Raji (cell line): Measurements from ENCODE around the gene INF2.
A peak's percentile ranks its signal among the peaks of the same experiment; 100 is the strongest.

ENCODE experiments used
- POLR2A ChIP-seq: IDR thresholded peaks from 2 replicates; pipeline ENCODE4 v1.6.1; 2011; ENCODE audit warnings: low read depth, low read length, control low read depth; ENCODE audit not compliant: insufficient read depth

Gene INF2

DNA sequence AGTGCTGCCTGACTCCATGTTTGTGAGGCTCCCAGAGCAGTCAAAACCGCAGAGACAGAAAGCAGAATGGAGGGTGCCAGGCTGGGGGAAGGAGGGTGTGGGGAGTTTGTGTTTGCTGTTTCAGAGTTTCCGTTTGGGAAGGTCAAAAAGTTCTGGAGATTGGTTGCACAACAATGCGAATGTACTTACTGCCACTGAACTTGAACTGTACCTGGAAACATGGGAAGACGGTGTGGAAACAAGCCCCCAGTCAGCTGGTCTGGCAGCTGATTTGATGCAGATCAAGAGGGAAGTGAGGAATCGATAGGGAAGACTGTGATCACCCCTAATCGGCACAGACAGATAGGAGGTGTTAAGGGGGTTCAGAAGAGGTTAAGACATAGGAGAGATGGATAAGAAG, 35.3 kb upstream of the INF2 start:
- TF ChIP-seq POLR2A = no peak

DNA sequence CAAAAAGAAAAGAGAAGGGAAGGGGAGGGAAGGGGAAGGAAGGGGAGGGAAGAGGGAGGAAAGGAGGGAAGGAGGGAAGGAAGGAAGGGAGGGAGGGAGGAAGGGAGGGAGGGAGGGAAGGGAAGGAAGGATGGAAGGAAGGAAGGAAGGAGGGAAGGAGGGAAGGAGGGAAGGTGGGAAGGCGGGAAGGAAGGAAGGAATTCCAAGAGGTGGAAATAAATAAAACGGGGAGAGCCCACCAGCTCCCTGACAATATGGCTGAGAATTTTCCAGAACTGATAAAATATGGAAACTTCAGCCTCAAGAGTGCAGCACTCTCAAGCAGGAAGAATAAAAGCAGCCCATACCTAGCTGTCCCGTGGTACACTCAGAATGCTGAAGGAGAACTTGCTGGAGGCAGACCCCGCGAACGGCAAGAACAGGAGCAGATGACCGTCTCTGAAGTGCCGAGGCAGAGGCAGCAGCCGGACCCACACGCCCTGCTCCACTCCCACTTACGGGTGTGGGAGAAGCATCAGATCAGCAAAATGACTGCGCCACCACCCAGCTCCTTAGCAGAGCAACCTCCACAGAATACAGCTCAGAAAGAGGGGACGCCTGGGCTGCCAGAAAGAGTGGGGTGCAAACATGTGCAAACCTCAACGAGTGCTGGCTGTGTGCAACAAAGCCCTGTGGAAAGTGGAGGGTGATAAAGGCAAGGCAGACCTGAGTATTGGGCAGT, 34.1 kb upstream of the INF2 start:
- no peak for TF ChIP-seq POLR2A

DNA sequence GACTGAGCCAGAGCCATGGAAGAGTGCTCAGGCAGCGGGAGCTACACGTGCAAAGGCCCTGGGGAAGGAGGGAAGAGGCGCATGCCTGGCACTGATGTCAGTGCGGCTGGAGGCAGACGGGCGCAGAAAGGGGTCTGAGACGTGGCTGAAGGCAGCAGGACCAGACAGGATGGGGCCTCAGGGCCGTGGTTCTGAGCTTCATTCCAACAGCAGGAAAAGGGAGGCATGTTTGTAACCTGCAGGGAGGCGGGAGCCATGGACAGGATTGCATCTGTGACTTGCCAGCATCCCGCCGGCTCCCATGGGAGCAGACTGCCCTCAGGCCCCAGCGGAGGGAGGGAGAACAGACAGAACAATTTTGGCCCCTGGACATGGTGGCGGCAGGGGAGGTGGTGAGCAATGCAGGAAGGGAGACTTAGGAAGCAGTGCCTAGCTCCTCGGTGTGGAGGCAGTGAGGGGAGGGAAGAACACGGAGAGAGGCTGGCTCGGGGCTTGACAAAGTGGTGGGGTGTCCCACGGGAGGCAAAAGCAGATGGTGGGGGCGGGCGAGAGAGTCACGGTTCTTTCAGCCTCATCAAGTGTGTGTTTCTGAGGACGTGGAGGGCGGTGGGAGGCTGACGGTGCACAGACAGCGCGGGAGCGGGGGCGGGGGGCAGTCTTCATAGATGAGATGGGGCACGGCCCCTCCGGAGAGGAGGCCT, 33.3 kb upstream of the INF2 start:
- no peak for TF ChIP-seq POLR2A

- peak; percentile 48 for TF ChIP-seq POLR2A
These were observed 32.3 kb upstream of the INF2 start for GRCh38 chr14:104657101-104657524.

DNA sequence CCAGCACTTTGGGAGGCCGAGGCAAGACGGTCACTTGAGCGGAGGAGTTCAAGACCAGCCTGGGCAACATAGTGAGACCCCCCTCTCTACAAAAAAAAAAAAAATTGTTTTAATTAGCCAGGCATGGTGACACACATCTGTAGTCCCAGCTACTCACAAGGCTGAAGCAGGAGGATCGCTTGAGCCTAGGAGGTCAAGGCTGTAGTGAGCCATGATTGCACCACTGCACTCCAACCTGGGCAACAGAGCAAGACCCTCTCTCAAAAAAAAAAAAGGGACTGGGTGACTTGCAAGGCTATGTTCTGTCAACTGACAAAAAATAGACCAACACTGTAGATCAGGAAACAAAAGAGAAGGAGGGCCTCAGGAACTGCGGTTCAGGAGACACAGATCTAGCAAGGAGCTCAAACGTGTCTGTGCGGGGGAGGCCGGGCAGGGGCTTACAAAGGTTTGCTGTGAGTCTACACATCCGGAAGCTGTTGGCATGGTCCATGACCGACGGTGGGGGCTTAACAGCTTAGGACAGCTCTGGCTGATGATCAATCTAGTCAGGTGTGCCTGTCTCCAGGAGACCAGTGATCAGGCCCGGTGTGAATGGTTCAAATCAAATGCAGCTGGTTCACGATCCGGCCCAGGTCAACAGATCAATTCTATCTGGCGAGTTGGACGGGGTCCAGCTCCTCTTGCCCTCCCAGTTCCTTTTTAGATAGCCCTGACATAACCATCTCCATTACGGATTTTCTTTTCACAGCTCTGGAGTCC, 31.7 kb upstream of the INF2 start:
- peak; percentile 17; the same call in 1 of the 2 replicates for TF ChIP-seq POLR2A

DNA sequence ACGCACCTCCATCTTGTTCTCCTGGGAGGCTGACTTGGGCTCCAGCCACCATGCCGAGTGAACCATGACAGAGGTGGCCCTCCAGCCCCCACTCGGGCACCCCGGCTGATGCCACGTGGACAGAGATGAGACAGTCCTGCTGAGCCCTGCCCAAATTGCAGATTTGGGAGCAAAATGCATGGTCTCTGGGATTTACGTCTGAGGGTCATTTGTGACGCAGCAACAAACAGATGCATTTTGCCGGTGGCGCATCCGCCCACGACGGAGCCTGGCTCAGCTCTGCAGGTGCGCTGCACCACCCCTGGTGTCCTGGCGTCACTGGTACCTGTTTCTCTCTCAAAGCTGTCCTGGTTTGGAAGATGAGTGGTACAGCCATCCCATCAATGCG, 31.1 kb upstream of the INF2 start:
- TF ChIP-seq POLR2A = no peak

GRCh38 chr14:104659146-104659545, 30.3 kb upstream of the INF2 start:
- no peak for TF ChIP-seq POLR2A

- no peak; the same call in 1 of the 2 replicates for TF ChIP-seq POLR2A
These were observed 29.5 kb upstream of the INF2 start for GRCh38 chr14:104659764-104660523.

- no peak; the same call in 1 of the 2 replicates for TF ChIP-seq POLR2A
These were observed 28.8 kb upstream of the INF2 start for GRCh38 chr14:104660597-104660996.

- TF ChIP-seq POLR2A = no peak
These were observed 28.3 kb upstream of the INF2 start for GRCh38 chr14:104661086-104661485.

GRCh38 chr14:104664107-104664506, 25.3 kb upstream of the INF2 start:
- no peak for TF ChIP-seq POLR2A

DNA sequence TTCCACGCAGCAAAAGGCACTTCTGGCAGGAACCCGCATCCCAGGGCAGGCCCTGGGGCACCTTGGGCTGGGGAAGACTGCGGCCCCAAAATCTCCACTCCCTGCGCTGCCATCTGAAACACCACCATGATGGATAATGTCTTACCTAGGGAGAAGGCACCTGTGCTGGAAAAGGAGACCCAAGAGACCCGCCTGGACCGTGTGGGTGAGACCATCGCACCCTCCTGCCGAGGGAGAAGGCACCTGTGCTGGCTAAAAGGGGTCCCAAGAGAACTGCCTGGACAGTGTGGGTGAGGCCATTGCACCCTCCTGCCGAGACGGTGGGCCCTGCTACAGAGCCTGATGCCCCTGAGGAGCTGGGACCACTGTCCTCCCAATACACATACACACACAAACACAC, 24.8 kb upstream of the INF2 start:
- no peak for TF ChIP-seq POLR2A

DNA sequence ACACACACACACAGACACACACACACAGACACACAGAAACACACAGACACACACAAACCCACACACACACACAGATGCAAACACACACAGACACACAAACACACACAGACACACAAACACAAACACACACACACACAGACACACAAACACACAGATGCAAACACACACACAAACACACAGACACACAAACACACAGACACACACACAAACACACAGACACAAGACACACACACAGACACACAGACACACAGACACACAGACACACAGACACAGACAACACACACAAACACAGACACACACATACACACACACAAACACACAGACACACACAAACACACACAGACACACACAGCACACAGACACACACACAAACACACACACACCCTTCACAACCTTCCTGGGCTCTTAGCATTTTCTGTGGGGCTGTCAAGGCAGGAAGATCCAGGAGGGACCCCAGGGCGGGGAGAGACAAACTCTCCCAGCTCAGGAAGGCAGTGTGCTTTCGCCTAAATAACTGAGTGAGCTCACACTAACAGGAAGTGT, 24.2 kb upstream of the INF2 start:
- no peak for TF ChIP-seq POLR2A

DNA sequence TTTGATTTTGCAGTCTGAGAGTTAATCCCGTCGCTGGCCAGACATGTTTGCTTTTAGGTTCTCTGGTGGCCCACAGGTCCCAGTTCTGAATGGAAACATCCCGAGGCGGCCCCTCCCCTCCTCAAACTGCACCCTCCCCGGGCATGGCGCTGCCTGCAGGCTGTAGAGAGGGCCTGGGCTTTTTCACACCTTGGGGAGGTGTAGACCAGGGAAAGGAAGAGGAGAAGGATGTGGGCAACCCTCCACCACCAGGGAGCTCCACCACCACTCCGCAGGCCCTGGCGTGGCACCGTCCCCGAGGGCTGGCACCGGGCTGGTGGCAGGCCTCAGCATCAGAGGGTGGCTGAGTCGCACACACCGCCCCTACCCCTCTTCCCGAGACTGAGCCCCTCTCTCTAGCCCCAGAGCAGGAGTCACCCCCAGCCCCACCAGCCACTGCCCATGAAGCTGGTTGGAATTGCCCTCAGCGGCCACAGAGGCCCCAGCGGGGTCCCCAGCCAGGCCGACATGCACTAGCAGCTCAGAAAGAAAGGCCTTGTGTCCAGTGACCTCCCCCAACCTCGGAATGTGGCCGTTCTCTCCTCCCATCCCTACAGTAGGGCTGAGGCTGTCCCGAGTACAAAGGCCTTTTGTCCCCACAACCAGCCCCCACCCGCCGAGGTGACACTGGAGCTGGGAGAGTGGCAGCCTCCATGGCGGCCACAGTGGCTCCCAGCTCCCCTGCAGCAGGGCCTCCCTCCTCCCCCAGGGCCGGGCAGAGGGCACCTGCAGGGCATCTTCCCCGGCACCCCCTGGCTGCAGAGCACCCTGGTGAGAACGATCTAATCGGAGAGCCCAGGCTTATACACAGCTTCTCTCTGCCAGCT, 23.5 kb upstream of the INF2 start:
- no peak for TF ChIP-seq POLR2A
